GM21723 (cell line): ENCODE measurements around the gene SPINT2.
"Not testable (repeated sequence)": the region's sequence is repeated elsewhere in the genome, so short reads cannot be mapped to it uniquely, and the experiment has no call there.

Experiments used
- ATAC-seq: cut with Tn5 transposase; IDR thresholded peaks from one replicate; pipeline ENCODE4 v1.9.1; 2021; ENCODE audit warnings: mild to moderate bottlenecking, moderate library complexity; ENCODE audit not compliant: unreplicated experiment

SPINT2 gene

DNA sequence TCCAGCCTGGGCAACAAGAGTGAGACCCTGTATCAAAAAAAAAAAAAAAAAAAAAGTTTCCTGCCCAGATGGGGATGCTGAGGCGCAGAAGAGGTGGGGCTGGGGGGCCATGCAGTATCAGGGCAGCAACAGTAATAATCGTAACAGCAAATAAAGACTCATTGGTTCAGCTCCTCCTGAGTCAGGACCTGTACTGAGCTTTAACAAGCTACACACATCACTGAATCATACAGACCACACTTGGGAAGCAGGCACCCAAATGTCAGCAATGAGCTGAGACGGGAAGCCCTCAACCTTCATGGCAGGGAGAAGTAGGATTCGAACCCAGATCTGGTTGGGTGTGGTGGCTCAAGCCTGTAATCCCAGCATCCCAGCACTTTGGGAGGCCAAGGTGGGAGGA lies 29.8 kb upstream of the SPINT2 start:
- no peak for ATAC-seq

DNA sequence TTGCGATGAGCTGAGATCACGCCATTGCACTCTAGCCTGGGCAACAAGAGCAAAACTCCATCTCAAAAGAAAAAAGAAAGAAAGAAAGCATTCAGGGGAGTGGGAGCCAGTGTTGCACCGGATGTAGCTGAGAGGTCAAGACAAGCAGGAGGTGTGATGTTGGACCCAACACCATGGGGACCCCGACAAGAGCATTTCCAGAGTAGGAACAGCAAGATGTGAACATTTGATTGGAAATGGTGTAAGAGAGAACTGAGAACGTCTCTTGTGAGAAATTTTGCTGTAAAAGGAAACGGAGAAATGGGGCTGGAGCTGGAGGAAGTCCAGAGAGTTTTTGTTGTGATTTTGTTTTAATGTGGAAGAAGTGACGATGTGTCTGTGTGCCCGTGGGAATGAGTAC lies 24.6 kb upstream of the SPINT2 start:
- ATAC-seq = no peak

DNA sequence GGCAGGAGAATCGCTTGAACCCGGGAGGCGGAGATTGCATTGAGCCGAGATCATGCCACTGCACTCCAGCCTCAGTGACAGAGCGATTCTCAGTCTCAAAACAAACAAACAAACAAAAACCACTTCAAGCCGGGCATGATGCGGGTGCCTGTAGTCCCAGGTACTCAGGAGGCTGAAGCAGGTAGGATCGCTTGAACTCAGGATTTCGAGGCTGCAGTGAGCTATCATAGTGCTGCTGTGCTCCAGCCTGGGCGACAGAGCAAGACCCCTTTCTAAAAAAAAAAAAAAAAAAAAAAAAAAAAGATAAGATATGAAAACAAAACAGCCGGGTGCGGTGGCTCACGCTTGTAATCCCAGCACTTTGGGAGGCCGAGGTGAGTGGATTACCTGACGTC lies 21.1 kb upstream of the SPINT2 start:
- no peak for ATAC-seq

DNA sequence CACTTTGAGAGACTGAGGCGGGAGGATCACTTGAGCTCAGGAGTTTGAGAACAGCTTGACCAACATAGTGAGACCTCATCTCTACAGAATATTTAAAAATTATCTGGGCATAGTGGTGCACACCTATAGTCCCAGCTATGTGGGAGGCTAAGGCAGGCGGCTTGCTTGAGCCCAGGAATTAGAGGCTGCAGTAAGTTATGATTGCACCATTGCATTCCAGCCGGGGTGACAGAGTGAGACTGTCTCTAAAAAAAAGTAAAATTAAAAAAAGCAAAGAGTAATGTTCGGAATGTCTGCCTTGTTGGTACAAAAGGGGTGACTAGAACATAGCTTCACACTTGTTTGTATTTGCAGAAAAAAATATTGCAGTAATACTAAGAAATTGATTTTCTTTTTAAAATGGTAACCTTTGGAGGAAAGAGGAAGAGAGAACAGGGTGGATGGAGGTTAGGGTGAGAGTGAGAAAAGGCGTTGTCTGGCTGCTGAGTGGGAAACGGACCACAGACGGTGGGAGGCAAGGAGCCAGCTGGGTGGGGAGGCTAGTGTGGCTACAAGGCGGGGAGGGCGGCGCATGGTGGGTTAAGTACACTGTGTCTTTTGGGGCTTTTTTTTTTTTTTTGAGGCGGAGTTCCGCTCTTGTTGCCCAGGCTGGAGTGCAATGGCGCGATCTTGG lies 18.4 kb upstream of the SPINT2 start:
- no peak for ATAC-seq

DNA sequence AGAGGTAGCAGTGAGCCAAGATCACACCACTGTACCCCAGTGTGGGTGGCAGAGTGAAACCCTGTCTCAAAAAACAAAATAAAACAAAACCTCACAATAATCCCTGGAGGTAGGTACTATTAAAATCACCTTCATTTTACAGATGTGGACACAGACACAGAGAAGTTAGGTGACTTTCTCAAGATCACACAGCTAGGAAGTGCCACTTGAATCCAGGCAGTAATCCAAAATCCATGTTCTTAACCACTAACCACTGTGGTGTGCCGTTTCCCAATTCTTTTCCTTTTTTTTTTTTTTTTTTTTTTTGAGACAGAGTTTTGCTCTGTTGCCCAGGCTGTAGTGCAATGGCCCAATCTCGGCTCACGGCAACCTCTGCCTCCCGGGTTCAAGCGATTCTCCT lies 17.2 kb upstream of the SPINT2 start:
- no peak for ATAC-seq

DNA sequence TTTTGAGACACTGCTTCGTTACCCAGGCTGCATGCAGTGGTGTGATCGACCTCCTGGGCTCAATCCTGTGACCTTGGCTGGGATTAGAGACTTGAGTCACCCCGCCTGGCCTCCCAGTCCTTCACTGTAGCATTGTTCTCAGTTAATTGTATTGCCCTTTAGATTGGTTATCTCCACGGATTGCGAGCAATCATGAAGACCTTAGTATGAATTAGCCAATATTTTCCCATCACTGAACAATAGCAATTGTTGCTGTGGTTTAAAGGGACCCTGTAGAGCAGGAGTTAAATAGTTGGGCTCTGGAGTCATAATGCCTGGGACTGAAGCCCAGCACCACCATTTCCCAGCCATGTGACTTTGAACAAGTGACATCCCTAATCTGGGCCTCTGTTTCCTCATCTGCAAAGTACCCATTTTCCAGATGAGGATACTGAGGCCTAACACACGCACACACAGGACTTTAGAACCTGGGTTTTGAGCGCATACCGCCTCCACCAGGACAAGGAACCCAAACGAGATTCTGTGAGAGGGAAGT lies 16.6 kb upstream of the SPINT2 start:
- ATAC-seq = no peak

DNA sequence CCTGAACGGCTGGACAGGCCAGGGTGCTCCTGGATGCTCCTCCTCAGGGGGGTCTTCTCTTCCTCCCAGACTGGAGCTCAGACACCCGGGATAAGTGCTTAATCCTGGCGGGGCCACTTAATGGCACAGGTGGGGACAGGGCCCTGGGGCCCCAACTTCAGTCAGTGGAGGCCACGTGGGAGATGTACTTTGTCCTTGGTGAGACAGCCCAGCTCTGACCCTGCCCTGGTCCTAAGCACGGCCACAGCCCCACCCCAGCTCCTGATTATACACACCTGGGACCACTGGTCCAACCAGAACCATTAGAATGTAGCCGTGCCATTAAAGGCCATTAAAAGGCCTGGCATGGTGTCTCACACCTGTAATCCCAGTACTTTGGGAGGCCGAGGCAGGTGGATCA lies 16.0 kb upstream of the SPINT2 start:
- ATAC-seq = no peak

DNA sequence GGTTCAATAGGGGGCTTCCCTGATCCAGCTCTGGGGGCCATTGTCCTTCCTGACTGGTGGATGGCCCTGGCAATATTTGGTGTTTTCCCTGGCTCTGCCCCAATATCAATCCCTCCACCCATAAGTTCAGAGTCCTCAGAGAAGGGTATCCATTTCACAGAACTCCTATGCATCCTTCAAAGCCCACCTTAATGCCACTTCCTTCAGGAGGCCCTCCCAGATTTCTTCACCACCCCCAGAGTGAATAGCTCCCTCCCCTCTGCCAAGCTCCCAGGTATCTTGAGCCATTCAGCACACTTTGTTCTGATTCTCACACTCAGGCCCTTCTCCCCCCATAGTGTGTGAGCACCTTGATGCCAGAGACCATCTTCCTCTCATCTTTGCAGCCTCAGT lies 13.9 kb upstream of the SPINT2 start:
- ATAC-seq = no peak

DNA sequence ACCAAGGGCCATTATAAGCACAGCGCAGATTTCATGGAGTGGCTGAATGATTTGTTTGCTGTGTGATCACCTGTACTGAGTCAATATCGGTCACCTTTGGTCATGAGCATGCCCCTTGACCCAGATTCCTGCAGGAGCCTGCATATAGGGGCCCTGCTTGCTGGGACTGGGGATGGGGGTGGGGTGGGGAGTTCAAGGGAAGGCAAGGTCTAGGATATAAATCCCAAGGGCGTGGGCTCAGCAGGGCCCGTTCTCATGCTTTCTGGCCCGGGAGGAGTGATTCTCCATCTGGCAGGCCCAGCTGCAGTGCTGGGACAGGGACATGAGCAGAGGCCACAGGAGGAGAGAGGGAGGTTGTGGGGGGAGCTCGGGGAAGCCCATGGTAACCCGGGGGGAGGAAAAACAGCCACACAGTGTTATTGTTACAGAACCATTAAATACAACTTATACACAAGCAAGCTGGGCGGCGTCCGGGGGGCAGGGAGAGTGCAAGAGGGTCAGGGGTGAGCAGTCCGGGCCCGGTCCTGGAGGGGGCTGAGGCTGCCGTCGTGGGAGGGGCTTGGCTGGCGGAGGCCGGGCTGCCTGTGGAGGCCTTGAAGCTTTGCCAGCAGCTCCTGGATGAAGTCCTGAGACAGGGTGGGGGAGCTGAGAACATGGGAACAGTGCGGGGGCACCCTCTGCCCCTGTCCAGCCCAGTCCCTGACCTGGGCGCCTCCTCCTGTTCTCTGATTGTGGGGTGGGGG lies 13.4 kb upstream of the SPINT2 start:
- no peak for ATAC-seq

DNA sequence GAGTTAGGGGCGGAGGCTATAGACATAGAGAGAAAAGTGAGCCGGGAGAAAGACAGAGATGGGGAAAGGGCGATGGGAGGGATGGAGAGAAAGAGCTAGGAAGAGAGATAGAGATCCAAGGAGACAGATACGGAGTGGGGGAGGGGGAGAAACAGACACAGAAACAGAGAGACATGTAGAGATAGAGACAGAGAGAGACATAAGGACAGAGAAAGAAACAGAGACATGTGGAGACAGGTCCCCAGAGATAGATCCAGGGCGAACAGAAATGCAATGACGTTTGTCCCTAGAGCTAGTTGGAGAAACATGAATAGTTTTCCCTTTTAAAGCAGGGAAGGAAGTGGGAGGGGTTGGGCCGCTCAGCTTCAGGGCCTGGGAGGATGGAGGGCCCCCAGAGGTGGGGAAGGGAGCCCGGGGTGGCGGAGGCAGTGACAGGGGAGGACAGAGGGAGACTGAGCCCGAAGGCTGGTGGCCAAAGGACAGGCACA lies 12.8 kb upstream of the SPINT2 start:
- ATAC-seq = no peak

DNA sequence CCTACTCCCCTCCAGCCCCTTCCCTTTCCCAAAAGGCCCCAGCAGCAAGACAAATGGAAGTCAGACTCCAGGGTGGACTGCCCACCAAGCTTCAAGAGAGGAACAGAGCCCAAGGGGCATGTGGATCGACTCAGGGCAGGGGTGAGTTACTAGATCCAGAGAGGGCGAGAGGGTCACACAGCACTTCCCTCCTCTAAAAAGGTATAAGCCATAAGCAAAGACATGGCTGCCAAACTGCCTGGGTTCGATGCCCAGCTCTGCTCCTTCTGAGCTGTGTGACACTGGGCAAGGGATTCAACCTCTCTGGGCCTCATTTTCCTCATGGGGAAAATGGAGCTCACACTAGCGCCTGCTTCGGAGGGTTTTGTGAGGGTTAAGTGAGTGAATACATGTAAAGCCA lies 12.0 kb upstream of the SPINT2 start:
- ATAC-seq = no peak

DNA sequence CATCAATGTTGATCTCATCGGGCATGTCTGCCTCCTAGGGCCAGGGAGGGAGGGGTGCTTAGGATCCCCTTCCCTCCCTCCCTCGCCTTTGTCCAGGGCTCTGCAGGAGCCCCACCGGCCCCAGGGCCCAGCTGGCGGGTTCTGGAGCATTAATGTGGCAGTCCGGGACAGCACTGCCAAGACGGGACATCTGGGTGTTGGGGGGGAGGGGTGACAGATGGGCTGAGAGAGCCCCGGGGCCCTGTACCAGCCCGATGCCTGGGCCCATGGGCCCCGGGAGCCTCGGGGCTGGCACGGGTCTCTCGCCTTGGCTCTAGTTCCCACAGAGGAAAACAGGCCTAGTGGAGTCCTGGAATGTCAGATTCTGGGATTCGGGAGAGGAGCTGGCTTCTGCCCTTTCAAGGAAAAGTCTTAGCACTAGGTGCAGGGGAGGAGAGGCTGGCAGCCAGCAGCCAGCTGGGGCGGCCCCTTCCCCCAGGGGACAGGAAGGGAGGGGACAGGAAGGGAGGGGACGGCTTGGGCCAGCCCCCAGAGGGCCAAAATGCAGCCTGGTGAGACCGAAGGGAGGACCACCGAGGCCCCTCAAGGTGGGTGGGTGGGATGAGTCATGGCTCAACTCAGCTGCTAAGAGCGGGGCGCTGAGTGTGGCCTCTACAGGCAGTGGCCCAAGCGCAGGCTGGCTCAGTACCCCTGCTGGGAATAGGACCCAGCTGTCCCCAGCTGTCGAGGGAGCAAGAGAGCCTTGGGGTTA lies 11.3 kb upstream of the SPINT2 start:
- ATAC-seq = no peak

DNA sequence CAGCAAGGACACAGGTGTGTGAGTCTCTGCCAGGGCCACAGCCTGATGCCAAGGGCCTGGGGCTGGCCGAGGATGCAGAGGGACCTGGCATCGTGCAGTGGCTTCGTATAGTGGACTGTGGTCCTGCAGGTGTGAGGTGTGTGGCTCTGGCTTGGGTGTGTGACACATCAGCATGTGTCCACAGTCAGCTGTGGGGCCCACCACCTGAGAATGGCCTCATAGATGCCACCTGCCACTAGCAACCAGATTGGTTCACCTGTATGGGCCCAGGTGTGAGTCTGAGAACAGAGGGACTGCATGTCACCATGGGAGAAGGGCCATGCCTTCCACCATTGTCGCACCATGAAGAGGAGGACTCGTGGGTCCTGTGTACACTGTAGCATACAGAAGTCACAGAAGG lies 10.6 kb upstream of the SPINT2 start:
- no peak for ATAC-seq

DNA sequence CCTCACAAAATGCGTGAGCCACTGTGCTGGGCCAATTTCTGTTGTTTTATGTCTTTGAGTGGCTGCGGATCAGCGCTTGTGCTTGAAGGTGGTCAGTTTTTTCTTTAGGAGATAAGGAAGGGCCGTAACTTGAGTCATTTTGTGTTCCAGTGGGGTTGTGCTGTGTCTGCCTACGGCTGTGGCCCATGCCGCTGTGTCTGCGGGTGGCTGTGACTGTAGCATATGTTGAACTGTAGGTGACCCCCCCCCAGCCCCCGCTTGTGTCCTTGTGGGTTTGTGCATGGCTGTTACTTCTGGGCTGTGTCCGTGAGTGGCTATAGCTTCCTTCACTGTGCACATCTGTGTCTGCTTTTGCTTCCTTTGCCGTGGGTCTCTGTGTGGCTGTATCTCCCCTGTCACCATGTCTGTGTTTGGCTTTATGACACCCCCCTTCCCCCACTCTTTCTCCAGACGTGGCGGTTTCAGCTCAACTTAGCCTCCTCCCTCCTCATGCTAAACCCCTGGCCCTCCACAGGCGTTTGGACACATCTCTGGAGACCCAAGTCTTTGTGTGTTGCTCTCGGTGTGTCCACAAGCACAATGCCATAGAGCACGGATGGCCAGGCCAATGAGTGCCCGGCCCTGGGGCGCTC lies 8.9 kb upstream of the SPINT2 start:
- no peak for ATAC-seq

DNA sequence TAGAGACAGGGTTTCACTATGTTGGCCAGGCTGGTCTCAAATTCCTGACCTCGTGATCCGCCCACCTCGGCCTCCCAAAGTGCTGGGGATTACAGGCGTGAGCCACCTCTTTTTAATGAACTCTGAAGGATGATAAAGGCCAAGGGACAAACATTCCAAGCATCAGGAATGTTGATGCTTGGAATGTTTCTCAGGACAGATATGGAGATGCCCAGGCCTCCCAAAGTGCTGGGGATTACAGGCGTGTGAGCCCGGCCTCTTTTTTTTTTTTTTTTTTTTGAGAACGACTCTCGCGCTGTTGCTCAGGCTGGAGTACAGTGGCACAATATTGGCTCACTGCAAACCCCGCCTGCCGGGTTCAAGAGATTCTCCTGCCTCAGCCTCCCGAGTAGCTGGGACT lies 2.4 kb upstream of the SPINT2 start:
- ATAC-seq = not testable (repeated sequence)

DNA sequence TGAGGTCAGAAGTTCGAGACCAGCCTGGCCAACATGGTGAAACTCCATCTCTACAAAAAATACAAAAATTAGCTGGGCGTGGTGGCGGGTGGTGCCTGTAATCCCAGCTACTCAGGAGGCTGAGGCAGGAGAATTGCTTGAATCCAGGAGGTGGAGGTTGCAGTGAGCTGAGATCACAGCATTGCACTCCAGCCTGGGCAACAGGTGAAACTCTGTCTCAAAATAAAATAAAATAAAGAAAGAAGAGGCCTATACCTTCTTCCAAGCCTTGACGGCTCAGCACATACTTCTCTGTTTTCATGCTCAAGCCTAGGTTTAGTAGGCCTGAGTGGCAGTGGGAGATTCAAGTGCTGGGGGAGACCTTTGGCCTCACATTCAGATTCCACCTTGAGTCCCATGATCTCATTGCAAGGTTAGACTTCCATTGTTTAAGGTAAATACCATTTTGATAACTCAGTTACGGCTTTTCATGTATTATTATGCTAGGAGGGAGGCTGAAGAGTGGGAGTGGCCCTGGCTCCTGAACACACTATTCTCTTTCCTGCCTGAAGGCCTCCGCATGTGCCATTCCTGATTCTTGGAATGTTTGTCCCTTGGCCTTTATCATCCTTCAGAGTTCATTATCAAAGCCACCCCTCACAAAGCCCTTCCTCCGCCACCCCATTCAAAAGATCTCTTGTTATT lies 1.6 kb upstream of the SPINT2 start:
- no peak for ATAC-seq

DNA sequence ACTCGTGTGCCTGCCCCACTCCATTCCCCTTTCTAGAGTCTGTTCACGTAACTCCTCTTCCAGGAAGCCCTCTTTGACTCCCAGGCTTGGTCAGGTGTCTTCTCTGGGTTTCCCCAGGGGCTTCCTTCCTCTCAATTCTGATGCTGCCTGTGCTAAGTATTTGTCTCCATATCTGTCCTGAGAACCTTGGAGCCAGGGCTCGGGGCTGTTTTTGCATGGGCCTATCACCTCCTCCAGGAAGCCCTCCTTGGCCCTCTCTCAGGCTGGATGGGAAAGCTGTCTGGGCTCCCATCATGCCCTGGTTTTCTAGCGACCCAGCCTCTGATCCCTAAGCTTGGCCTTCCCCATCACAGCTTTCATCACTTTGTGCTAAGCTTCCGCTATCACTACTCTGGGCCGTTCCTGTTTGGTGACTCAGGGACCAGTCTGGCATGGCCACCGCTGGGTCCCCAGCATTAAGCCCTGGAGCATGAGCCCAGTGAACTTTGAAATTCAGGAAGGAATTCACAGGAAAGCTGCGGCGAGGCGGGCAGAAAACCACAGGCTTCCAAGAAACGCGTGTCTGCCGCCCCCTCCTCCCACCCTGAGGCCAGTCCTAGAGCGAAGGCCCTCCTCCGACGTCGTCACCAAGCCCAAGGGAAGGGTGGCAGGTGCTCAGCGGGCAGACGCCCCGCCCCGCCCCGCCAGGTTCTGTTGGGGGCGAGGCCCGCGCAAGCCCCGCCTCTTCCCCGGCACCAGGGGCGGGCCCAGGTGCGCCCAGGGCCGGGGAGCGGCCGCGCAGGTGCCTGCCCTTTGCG lies 486 bp upstream of the SPINT2 start:
- peak; percentile 59 for ATAC-seq

DNA sequence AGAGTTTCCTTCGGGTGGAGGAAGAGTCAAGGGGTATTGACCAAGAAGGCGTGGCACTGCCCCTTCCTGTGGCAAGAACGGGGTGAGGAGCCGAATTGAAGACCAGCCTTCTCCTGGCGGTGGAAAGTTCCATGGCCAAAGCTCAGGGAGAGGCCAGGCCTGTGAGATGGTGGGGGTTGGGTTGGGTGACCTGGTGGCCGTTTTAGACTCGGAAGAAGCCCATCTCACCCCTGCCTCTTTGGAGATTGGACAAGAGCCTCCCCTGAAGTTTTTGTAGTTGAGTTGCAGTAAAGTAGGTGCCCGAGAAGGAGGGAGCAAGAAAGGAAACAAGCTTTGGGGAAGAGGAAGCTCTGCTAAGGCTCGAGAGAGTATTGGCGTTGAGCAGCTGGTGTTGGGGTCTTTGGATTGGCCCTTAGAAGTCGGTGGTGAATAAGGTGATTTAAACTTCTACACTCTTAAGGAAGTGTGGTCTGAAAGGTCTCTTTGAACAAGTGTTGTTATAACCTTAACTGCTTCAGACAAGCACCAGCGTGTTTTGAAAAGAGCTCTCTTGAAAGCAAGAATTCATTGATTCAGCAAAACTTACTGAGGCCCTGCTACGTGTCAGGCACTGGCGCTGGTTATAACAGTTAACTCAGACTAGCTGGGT lies 964 bp downstream of the SPINT2 start:
- no peak for ATAC-seq

DNA sequence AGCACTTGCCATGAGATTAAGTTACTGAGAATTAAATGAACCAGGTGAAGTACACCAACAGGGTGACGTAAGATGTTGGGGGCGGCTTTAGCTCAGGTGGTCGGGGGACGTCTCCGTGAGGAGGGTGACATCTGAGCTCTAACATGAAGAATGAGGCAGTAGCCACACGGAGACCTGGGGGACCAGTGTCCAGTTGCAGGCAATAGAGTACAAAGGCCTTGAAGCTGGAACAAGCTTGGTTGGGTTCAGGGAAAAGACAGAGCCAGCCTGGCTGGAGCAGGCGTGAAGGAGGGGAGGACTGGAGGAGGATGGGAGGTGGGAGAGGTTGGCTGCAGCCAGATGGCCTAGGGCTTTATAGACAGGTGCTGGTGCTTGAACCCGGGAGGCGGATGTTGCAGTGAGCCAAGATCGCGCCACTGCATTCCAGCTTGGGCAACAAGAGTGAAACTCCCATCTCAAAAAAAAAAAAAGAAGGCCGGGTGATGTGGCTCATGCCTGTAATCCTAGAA lies 1.6 kb downstream of the SPINT2 start:
- no peak for ATAC-seq
